A549 treated with Mapracorat at 1 μM for 4 hours (cell line): Measurements from ENCODE around the gene NUP133. TPM values are rescaled to one million over a fixed set of nuclear protein-coding genes. Genes with fewer than 3 reads are reported as not detected.

Source experiments
- total RNA-seq: library from RNA; stranded (reverse); fragments of 200-300 nt; extraction: Qiagen RNA extraction; gene quantifications from 5 replicates; pipeline ENCODE4 v1.2.3, GENCODE V29; 2022

Gene NUP133
- total RNA-seq = 16.5 to 23.3 TPM (median 20.9 TPM) in 5 replicates

DNA sequence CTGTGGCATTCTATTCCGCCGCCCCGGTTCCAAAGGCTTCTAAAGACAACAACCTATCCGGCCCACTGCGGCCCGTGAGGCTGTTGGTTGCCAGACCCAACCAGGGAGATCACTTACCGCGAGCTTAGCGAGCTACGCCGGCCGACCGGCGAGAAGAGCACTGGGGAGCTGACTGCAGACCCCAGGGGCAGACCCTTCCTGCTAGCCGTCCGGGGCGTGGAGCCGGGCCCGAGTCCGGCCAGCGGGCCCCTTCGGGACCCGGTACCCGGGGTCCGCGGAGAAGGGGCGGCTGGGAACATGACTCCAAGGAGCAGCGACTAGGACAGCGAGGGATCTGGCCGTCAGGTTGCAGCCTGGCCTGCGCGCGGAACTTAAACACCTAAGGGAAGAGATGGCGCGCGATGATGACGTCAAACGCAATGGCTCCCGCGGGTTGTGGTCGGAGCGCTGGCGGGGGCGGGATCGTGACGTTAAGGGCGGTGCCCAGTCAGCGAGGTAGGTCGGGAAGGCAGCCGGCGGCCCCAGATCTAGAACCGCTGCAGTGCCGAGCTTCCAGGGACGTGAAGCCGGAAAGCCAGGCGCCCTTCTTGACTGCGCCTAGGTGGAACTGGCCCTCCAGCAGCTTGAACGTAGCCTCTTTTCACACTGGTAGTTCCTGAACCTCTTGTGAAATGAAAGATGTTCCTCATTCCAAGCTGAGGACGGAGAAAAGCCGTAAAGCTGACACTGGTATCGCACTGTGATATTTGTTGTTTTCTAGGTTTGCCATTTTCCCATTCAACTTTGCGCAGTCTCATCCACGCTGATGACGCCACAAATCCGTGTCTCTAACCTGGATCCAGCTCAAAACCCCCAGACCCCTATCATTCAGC lies at the start of gene NUP133:
Gene NUP133 (minus strand): TSS at position 391 of the 872 bp plus-strand sequence. CDS start 92 bp downstream, at position 299.

GRCh38 chr1:229434005-229434640 lies 74.0 kb downstream of the NUP133 start, which contains the start of gene ACTA1:
TSS of gene ACTA1 (minus strand) at chr1:229434094. CDS start at chr1:229433115, 979 bp downstream.

Other genes with a start within 250 kb of the NUP133 start
- gene RAB4A, start 237.2 kb downstream of the NUP133 start, total RNA-seq = 44.0 to 54.6 TPM (median 49.9 TPM) in 5 replicates
- 5.1 to 6.2 TPM (median 5.7 TPM) in 5 replicates for gene CCSAP, start 165.3 kb downstream of the NUP133 start, total RNA-seq
- gene ACTA1, start 74.2 kb downstream of the NUP133 start, total RNA-seq = 0.12 TPM in 2 of 5 replicates, not detected in the others
- gene ABCB10, start 50.4 kb upstream of the NUP133 start, total RNA-seq = 16.5 to 20.4 TPM (median 19.0 TPM) in 5 replicates
- 21.8 to 24.2 TPM (median 22.4 TPM) in 5 replicates for gene TAF5L, start 117.8 kb upstream of the NUP133 start, total RNA-seq
- 11.9 to 15.4 TPM (median 14.6 TPM) in 5 replicates for gene URB2, start 117.9 kb upstream of the NUP133 start, total RNA-seq